ENCODE data around the gene YARS1. TPM values are rescaled to one million over a fixed set of nuclear protein-coding genes. Genes with fewer than 3 reads are reported as not detected.

YARS1 gene
- total and polyA plus RNA-seq, 4 donors: 31.6 to 94.0 (median 52.6) TPM

GRCh38 chr1:32818804-32819541 is 1.8 kb upstream of the YARS1 start:
- no peak for DNase-seq (ENCODE audit: low spot score)
- H3K4me1 ChIP-seq (ENCODE audit: control insufficient read depth in 4 of 4, insufficient read depth in 4 of 4, low read length in 3 of 4): peaks cover 0 to 28% (median 18%) of the 10 kb centered on the region in 4 donors

DNA sequence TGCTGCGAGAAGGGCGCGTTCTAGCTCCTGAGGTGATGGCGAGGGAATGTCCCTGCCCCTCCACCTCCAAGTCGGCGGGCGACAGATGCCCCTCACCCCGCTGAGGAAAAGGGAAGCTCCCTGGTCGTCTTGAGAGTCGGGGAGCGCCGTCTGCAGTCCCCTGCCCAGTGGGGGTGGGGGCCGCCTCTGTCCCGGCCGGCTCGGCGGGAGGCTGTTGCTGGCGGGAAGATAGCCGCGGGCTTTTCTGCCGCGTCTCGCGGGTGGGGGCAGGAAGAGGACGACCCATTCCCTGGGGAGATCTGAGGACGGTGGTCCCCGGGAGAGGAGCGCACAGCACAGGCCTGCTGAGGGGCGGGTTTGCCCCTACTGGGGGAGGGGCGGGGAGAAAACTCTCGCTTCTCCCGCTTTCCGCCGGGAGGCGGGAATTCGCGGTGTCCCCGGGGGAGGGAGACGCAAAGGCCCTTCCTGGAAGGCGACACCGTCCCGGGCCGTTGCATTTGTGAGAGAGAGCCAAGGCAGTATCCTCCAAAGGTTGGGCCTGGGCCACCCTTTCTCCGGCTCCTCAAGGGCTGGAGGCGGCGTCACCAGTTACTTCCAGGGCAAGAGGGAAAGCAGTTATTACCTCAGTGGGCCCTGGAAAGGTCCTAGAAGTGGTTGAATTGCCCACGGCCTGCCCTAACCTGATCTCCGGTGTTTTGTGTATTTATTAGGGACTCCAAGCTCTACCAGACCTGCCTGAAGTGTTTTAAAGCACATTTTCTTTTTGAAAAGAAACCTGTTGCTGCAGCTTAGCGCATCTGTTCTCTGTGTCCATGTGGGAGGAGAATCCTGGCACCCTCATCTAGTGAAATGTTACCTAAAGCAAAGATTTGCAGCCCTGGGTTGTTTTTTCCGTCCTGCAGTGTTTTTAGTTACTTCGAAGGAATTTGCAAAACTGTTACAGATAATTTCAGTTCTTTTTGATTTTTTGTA is 943 bp upstream of the YARS1 start:
- H3K9me3 ChIP-seq (ENCODE audit: control insufficient read depth in 4 of 4, low read length in 3 of 4): no peaks in the 10 kb centered on the region
- TF ChIP-seq SP1 (IDR thresholded peaks at IDR 0.05) (no peak), GABPA (IDR thresholded peaks at IDR 0.05 in 1 of 2, conservative IDR thresholded peaks at IDR 0.05 in 1 of 2) (no peak), NR2F2 (IDR thresholded peaks at IDR 0.05) (peak; percentile 10), RXRA (IDR thresholded peaks at IDR 0.05) (peak in 1 of 2 donors; percentile 22), HNF4G (IDR thresholded peaks at IDR 0.05) (no peak), YY1 (IDR thresholded peaks at IDR 0.05) (no peak)
- TF ChIP-seq, protein P1, sequence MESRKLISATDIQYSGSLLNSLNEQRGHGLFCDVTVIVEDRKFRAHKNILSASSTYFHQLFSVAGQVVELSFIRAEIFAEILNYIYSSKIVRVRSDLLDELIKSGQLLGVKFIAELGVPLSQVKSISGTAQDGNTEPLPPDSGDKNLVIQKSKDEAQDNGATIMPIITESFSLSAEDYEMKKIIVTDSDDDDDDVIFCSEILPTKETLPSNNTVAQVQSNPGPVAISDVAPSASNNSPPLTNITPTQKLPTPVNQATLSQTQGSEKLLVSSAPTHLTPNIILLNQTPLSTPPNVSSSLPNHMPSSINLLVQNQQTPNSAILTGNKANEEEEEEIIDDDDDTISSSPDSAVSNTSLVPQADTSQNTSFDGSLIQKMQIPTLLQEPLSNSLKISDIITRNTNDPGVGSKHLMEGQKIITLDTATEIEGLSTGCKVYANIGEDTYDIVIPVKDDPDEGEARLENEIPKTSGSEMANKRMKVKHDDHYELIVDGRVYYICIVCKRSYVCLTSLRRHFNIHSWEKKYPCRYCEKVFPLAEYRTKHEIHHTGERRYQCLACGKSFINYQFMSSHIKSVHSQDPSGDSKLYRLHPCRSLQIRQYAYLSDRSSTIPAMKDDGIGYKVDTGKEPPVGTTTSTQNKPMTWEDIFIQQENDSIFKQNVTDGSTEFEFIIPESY (IDR thresholded peaks at IDR 0.05): peak; percentile 8
- TF ChIP-seq, protein P2, sequence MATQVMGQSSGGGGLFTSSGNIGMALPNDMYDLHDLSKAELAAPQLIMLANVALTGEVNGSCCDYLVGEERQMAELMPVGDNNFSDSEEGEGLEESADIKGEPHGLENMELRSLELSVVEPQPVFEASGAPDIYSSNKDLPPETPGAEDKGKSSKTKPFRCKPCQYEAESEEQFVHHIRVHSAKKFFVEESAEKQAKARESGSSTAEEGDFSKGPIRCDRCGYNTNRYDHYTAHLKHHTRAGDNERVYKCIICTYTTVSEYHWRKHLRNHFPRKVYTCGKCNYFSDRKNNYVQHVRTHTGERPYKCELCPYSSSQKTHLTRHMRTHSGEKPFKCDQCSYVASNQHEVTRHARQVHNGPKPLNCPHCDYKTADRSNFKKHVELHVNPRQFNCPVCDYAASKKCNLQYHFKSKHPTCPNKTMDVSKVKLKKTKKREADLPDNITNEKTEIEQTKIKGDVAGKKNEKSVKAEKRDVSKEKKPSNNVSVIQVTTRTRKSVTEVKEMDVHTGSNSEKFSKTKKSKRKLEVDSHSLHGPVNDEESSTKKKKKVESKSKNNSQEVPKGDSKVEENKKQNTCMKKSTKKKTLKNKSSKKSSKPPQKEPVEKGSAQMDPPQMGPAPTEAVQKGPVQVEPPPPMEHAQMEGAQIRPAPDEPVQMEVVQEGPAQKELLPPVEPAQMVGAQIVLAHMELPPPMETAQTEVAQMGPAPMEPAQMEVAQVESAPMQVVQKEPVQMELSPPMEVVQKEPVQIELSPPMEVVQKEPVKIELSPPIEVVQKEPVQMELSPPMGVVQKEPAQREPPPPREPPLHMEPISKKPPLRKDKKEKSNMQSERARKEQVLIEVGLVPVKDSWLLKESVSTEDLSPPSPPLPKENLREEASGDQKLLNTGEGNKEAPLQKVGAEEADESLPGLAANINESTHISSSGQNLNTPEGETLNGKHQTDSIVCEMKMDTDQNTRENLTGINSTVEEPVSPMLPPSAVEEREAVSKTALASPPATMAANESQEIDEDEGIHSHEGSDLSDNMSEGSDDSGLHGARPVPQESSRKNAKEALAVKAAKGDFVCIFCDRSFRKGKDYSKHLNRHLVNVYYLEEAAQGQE (IDR thresholded peaks at IDR 0.05): peak; percentile 19
- H3K4me1 ChIP-seq (ENCODE audit: control insufficient read depth in 4 of 4, insufficient read depth in 4 of 4, low read length in 3 of 4): peaks cover 0 to 29% (median 18%) of the 10 kb centered on the region in 4 donors
- DNase-seq (ENCODE audit: low spot score): peak; percentile 69
- H3K9ac ChIP-seq (ENCODE audit: low read depth in 1 of 2, low read length in 2 of 2): peak overlapping the region; percentile 21 to 91
- WGBS: under 1% methylated on average over 51 of the region's 51 CpGs
- peak overlapping the region; percentile 85 to 97 for H3K27ac ChIP-seq (ENCODE audit: low read depth in 1 of 2, low read length in 2 of 2)
- no peaks in the 10 kb centered on the region for H3K36me3 ChIP-seq (ENCODE audit: control insufficient read depth in 4 of 4, insufficient read depth in 3 of 4, low read depth in 1 of 4, low read length in 3 of 4)
- H3K4me3 ChIP-seq (ENCODE audit: low read depth in 1 of 3, low read length in 3 of 3): peak overlapping the region; percentile 66 to 84 (median 84)
- H3K27me3 ChIP-seq (ENCODE audit: control insufficient read depth in 4 of 4, insufficient read depth in 4 of 4, low read length in 3 of 4): no peaks in the 10 kb centered on the region

More at GRCh38 chr1:32818804-32819541, 1.8 kb upstream of the YARS1 start:
- Histone ChIP-seq H3K9ac (ENCODE audit: low read depth in 1 of 2, low read length in 2 of 2) (peak overlapping the region; percentile 21 to 91), H3K36me3 (ENCODE audit: control insufficient read depth in 4 of 4, insufficient read depth in 3 of 4, low read depth in 1 of 4, low read length in 3 of 4) (no peaks in the 10 kb centered on the region), H3K27ac (ENCODE audit: low read depth in 1 of 2, low read length in 2 of 2) (peak overlapping the region; percentile 85 to 97), H3K9me3 (ENCODE audit: control insufficient read depth in 4 of 4, low read length in 3 of 4) (no peaks in the 10 kb centered on the region), H3K27me3 (ENCODE audit: control insufficient read depth in 4 of 4, insufficient read depth in 4 of 4, low read length in 3 of 4) (no peaks in the 10 kb centered on the region), H3K4me3 (ENCODE audit: low read depth in 1 of 3, low read length in 3 of 3) (peak overlapping the region in 1 of 3 donors; percentile 84)
- TF ChIP-seq, protein P1 (IDR thresholded peaks at IDR 0.05): no peak
- no peak for TF ChIP-seq YY1 (IDR thresholded peaks at IDR 0.05)
- TF ChIP-seq GABPA (IDR thresholded peaks at IDR 0.05 in 1 of 2, conservative IDR thresholded peaks at IDR 0.05 in 1 of 2): no peak
- TF ChIP-seq FOXA2 (IDR thresholded peaks at IDR 0.05): no peak
- no peak for TF ChIP-seq HNF4A (conservative IDR thresholded peaks at IDR 0.05)
- TF ChIP-seq, protein P2 (IDR thresholded peaks at IDR 0.05): no peak
- WGBS: 70% methylated on average over 11 of the region's 11 CpGs

Data from liver (tissue), 9 donors.